Activated naive CD4-positive, alpha-beta T cell treated with anti-CD3 and anti-CD28 coated beads for 36 hours (primary cell): Measurements from ENCODE around the gene CCDC12. TPM values are rescaled to one million over a fixed set of nuclear protein-coding genes. Genes with fewer than 3 reads are reported as not detected.

ENCODE experiments used
- CTCF ChIA-PET: fragments of 350-600 bp; sonication (Branson Sonifier 250); formaldehyde crosslinking; loops from one replicate; lab custom pipeline; 2021; ENCODE audit warnings: antibody characterized with exemption; lab: Charles Lee
- DNase-seq: peaks from one replicate; pipeline ENCODE4 v3.0.0-alpha.2; 2020
- H3K27ac Mint-ChIP-seq: one replicate; pipeline ENCODE4 v1.8.0; 2021; ENCODE audit warnings: mild to moderate bottlenecking, mixed read lengths
- H3K27me3 Mint-ChIP-seq: one replicate; pipeline ENCODE4 v1.8.0; 2021; ENCODE audit warnings: low read depth, mixed read lengths
- H3K36me3 Mint-ChIP-seq: one replicate; pipeline ENCODE4 v1.8.0; 2021; ENCODE audit warnings: low read depth, mixed read lengths
- H3K4me1 Mint-ChIP-seq: one replicate; pipeline ENCODE4 v1.8.0; 2021; ENCODE audit warnings: low read depth, mixed read lengths
- H3K4me3 Mint-ChIP-seq: one replicate; pipeline ENCODE4 v1.8.0; 2021; ENCODE audit warnings: mild to moderate bottlenecking, moderate library complexity, mixed read lengths
- H3K9me3 Mint-ChIP-seq: one replicate; pipeline ENCODE4 v1.8.0; 2021; ENCODE audit warnings: mixed read lengths
- intact Hi-C: fragments of 100-400 bp; cut with micrococcal nuclease; formaldehyde crosslinking; loops from one replicate; pipeline ENCODE4 v1.15.1; 2023
- total RNA-seq, 2 experiments: library from RNA; stranded (reverse); gene quantifications; one replicate each; pipeline ENCODE4 v1.2.3, GENCODE V29; 2021

Gene CCDC12
- total RNA-seq, 2 experiments from 2014 or later = 37.6 to 43.0 TPM

DNA sequence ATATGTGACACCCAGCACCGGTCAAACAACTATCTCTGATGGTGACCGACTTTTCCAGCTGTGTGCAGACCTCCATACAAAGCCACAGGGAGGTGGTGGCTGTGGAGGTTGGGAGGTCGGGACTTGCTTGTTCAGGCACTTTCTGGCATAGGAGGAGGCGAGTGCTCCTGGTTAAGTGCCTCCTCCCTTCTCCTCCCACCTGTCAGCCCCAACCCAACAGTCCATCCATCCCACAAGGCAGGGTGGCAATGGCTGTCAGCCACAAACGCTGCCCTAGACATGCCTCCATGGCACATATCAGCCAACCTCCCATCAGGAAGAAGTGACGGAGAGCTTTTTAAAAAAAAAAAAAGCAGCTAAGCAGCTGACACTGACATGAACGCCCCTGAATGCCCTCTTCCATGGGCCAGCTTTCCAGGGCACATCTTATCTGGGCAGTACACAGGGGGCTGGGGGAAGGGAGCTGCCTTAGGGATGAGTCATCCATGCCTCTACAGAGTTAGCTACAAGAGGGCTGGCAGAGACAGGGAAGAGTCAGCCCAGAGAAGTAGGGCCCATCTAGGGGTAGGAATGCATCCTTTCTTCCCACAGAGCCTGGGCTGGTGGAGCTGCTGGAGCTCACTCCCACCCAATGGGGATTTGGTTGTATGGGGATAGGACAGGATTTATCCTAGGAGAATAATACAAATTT lies 41.2 kb downstream of the CCDC12 start:
- H3K27me3 Mint-ChIP-seq = no peaks in the 10 kb centered on the region
- CTCF ChIA-PET = interaction anchor here (1.4 to 2.0 kb wide), 2 partner anchors 12 to 62 kb away, joined by 3 to 7 read pairs; no protein-coding TSS in a partner anchor
- no peak for DNase-seq
- no peak overlapping the region for H3K4me3 Mint-ChIP-seq
- intact Hi-C loops = no loop called here
- H3K36me3 Mint-ChIP-seq = peaks cover 13% of the 10 kb centered on the region
- no peaks in the 10 kb centered on the region for H3K9me3 Mint-ChIP-seq
- H3K4me1 Mint-ChIP-seq = peaks cover 53% of the 10 kb centered on the region
- no peak overlapping the region for H3K27ac Mint-ChIP-seq

DNA sequence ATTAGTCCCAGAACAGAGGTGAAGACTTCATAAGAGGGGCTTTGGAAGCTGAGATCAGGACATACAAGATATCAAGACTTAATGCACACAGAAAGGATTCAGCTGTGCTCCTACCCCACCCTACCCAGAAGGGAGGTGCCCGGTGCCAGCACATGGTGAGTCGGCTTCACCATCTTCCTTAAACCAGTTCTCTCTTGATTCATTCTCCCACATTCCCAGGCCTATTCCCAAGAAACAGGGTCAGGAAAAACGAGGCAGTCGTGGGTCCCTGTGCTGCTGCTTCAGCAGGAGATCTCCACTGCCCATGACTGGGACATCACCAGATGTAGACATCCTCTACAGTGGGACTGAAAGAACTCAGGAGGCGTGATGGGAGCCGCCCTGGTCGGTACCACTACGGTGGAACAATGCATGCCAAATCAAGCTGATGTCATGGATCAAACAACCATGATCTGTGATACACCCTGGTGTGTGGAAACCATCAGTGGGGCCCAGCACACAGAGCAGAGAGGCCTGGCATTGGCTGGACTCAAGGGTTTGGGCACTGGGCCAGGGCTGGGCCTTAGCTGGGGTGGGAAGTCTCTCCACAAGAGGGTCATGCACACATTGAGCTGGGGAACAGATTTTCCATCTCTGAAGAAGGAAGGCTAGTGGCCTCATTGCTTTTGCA lies 41.9 kb downstream of the CCDC12 start:
- intact Hi-C loops = no loop called here
- no peak overlapping the region for H3K4me3 Mint-ChIP-seq
- no peaks in the 10 kb centered on the region for H3K27me3 Mint-ChIP-seq
- DNase-seq = no peak
- H3K9me3 Mint-ChIP-seq = no peaks in the 10 kb centered on the region
- H3K27ac Mint-ChIP-seq = no peak overlapping the region
- CTCF ChIA-PET = interaction anchor here (1.4 to 2.0 kb wide), 2 partner anchors 11 to 13 kb away, joined by 4 to 7 read pairs; no protein-coding TSS in a partner anchor
- H3K4me1 Mint-ChIP-seq = peaks cover 55% of the 10 kb centered on the region
- H3K36me3 Mint-ChIP-seq = peaks cover 13% of the 10 kb centered on the region

DNA sequence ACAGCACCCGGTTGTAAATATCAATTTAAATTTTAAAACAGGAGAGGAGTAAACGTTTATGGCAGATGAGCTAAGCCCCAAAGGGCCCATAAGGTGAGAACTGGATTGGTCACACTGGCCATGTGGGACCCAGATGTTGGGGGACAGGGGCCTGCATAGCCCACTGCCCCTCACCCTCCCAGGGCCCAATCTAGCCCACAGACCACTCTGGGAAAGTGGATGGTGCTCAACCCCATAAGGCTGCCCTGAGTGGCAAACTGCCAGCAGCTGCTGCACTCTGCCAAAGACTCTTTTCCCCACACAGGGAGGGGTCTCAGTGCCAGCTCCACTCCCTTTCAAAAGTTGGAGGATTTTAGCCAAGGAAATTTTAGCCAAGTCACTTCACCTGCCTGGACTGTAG lies 42.5 kb downstream of the CCDC12 start:
- intact Hi-C loops = no loop called here
- no peak overlapping the region for H3K27ac Mint-ChIP-seq
- no peak overlapping the region for H3K4me3 Mint-ChIP-seq
- H3K4me1 Mint-ChIP-seq = peaks cover 58% of the 10 kb centered on the region
- DNase-seq = no peak
- peaks cover 13% of the 10 kb centered on the region for H3K36me3 Mint-ChIP-seq
- CTCF ChIA-PET = interaction anchor here (0.7 to 2.0 kb wide), 4 partner anchors 10 to 64 kb away, joined by 3 to 7 read pairs (median 4); no protein-coding TSS in a partner anchor
- H3K9me3 Mint-ChIP-seq = no peaks in the 10 kb centered on the region
- H3K27me3 Mint-ChIP-seq = no peaks in the 10 kb centered on the region

DNA sequence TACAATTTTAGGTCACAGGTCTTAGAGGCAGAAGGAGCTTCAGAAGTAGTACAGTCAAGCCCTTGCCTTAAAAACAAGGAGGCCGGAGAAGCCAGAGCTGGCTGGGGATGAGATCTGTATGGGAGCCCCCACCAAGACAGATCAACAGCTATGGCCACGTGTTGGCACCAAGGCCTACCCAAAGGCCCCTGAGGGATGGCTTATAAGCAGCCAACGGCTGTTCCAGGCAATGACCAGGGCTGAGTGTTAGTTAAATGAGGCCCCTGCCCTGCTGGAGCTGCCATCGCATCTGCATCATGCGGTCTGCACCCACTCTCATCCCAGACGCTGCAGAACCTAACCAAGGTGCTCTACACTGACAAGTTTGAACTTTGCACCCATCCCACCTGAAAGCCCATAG lies 43.3 kb downstream of the CCDC12 start:
- CTCF ChIA-PET = interaction anchor here (0.7 to 1.2 kb wide), 2 partner anchors 26 to 65 kb away, joined by 3 to 4 read pairs; no protein-coding TSS in a partner anchor
- Mint-ChIP-seq H3K4me3 (no peak overlapping the region), H3K36me3 (peaks cover 14% of the 10 kb centered on the region), H3K4me1 (peaks cover 61% of the 10 kb centered on the region), H3K27me3 (no peaks in the 10 kb centered on the region), H3K27ac (no peak overlapping the region), H3K9me3 (no peaks in the 10 kb centered on the region)
- no peak for DNase-seq
- intact Hi-C loops = no loop called here

DNA sequence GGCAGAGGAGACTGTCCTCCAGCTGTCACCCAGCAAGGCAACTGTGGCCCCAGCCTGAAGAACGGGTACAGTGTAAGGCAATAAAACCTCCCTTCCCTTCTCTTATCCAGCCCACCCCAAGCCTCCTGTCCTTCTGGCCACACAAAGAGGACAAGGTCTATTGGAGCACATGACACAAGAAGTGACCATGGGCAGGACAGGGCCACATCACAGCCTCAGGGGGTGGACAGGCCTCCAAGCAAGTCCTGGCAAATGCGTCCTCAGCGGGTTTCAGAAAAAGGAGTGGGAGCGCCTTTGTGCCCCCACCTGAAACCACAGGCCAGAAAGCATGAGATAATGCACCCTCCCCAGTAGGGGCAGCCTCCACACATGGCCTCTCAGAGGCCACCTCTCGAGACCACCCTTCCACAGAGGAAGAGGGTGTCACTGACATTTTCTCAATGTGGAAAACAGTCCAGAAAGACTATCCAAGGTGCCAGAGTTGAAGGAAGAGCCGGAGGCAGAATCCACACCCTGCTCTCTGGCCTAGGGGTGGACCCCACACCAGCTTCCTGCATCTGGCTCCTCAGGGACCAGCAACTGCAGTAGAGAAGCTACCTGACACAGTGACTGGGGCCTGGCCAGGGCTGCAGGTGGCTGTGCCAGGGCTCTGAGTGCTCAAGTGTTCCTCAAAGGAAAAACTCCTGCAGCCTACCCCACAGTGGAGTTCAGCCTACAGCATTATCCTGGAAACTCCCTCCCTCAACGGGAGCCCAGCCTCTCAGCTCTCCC lies 43.9 kb downstream of the CCDC12 start:
- no peak for DNase-seq
- intact Hi-C loops = no loop called here
- Mint-ChIP-seq H3K27ac (peak overlapping the region; percentile 34), H3K36me3 (peaks cover 13% of the 10 kb centered on the region), H3K9me3 (no peaks in the 10 kb centered on the region), H3K4me3 (no peak overlapping the region), H3K4me1 (peaks cover 65% of the 10 kb centered on the region), H3K27me3 (no peaks in the 10 kb centered on the region)
- CTCF ChIA-PET = interaction anchor here (1.2 kb wide), 1 partner anchor 65 kb away, joined by 4 read pairs; no protein-coding TSS in a partner anchor

DNA sequence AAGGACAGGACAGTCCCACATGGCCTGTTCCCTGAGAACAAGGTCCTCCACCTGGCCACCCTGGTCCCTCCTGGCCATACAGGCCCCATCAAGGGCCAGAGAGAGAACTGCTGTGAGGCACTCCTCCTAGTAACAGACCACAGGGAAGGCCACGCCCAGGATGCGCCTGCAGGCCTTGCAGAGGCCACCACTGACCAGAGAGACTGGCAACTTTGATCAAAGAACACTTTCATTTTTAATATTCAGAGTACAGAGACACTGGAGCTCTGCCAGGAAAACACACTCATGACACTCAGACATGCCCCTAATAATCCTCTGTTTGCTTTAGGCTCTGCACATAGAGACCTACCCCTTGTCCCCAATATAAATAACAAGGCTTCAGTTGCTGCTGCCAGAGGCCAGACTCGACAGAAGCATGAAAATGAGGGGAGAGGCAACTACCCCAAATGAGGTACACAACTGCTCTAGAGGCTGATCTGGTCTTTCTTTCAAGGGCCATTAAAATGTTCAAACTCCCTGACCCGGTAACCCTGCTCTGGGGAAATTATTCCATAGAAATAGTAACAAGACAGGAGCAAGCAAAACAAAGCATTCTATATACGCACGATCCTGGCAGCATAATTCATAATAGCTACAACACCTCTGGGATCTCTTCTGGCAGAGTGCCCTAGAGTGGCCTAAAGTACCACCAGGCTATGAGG lies 44.8 kb downstream of the CCDC12 start:
- CTCF ChIA-PET = no interaction called here
- intact Hi-C loops = no loop called here
- no peak for DNase-seq
- H3K4me3 Mint-ChIP-seq = no peak overlapping the region
- H3K4me1 Mint-ChIP-seq = peaks cover 72% of the 10 kb centered on the region
- H3K9me3 Mint-ChIP-seq = no peaks in the 10 kb centered on the region
- H3K27me3 Mint-ChIP-seq = no peaks in the 10 kb centered on the region
- H3K36me3 Mint-ChIP-seq = peaks cover 12% of the 10 kb centered on the region
- H3K27ac Mint-ChIP-seq = peak overlapping the region; percentile 34

DNA sequence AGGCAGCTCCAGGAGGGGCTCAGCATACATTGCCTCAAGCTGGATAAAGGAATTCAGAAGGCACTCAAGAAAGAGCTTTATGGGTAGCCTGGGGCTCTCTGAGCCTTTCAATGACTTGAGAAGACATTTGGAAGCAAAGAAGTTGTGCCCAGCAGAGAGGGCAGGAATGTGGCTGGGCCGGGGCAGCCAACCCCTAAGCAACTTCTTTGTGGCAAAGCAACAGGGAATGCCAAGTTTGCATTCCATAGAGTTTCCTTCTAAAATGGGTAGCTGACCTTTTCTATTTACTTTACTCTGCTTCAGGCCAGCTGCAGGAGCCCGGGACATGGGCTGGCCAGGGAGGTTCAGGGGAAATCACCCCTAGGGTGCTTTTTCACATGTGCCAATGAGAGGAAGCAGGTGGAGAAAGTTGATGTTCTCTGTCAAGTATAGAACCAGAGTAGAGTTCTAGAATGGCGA lies 45.6 kb downstream of the CCDC12 start:
- Mint-ChIP-seq H3K4me1 (peaks cover 70% of the 10 kb centered on the region), H3K27ac (peak overlapping the region; percentile 34), H3K27me3 (no peaks in the 10 kb centered on the region), H3K36me3 (peaks cover 12% of the 10 kb centered on the region), H3K9me3 (no peaks in the 10 kb centered on the region), H3K4me3 (no peak overlapping the region)
- DNase-seq = no peak
- intact Hi-C loops = no loop called here
- CTCF ChIA-PET = interaction anchor here (0.8 to 0.9 kb wide), 2 partner anchors 10 to 67 kb away, joined by 3 read pairs; no protein-coding TSS in a partner anchor

DNA sequence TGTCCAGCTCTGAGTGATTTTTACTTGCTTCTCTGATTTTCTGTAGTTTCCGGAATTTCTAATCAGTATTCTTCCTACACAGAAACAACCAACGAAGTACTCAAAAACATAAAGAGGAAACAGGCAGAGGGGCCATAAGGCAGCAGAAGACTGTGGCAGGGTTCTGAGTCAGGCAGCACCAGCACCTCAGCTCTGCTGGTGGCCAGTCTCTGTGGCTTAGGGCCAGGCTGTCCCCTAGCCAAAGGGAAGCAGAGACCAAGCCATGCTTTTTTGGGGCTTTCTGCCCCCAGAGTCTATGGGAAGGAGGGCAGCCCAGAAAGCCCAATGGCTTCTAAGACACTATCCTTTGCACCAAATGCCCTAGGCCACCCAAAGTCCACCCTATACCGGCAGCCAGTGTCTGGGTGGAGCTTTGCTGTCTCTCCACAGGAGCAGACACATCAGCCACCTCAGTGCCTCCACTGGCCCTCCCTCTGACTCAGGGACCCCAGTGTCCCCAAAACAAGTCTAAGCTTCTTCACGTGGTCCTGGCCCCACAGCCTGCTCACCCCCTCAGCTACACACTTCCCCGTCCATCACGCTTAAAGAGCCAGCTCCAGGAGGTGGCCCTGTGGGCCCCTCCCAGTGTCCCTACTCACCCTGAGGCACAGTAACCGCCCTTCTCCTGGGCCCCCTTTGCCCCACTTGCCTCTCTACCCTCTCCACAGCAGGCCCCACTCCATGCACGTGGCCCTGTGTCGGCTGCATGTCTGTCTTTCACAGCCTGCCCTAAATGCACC lies 46.2 kb downstream of the CCDC12 start:
- DNase-seq = no peak
- Mint-ChIP-seq H3K27ac (peak overlapping the region; percentile 34), H3K9me3 (no peaks in the 10 kb centered on the region), H3K27me3 (no peaks in the 10 kb centered on the region), H3K4me3 (no peak overlapping the region), H3K36me3 (peaks cover 15% of the 10 kb centered on the region), H3K4me1 (peaks cover 66% of the 10 kb centered on the region)
- intact Hi-C loops = no loop called here
- CTCF ChIA-PET = interaction anchor here (0.8 to 0.9 kb wide), 2 partner anchors 11 to 68 kb away, joined by 3 read pairs; no protein-coding TSS in a partner anchor

DNA sequence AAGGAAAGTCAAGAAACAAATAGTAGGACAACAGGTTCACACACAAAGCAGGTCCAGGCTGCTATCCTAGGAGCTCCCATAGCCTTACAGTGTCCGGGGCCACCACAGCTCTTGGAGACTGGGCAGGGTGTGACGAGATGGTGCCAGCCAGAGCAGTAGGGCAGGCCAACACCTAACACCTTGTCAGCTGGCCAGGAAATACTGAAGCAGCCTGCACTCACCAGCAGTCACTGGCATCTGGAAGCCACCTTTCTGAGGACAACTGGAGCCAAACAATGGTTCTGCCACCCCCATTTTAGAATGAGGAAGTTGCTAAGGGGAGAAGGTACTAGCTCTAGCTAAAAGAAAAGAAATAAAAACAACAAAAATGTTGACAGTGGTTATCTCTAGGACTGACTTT lies 47.2 kb downstream of the CCDC12 start:
- intact Hi-C loops = loop anchor here (5.0 kb wide), 1 partner anchor 393 kb away; no protein-coding TSS in a partner anchor
- DNase-seq = no peak
- Mint-ChIP-seq H3K4me1 (peaks cover 61% of the 10 kb centered on the region), H3K27ac (no peak overlapping the region), H3K9me3 (no peaks in the 10 kb centered on the region), H3K36me3 (peaks cover 15% of the 10 kb centered on the region), H3K4me3 (no peak overlapping the region), H3K27me3 (no peaks in the 10 kb centered on the region)
- CTCF ChIA-PET = no interaction called here

DNA sequence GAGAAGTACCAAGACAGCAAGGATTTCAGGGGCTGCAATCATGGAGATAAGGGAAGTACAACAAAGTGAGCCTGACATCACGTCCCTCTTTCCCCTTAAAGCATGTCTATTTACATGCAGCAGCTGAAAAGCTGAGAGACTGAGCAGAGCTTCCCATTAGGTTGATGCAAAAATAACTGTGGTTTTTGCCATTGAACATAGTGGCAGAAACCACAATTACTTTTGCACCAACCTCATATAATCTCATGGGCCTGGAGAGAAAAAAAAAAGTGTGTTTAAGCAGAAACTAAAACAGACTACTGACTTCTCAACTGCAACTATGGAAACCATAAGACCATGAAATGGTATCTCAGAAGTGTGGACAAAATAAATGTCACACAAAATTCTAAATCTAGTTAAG lies 48.3 kb downstream of the CCDC12 start:
- H3K27me3 Mint-ChIP-seq = no peaks in the 10 kb centered on the region
- DNase-seq = no peak
- intact Hi-C loops = loop anchor here (5.0 kb wide), 1 partner anchor 394 kb away; no protein-coding TSS in a partner anchor
- H3K4me3 Mint-ChIP-seq = no peak overlapping the region
- no peak overlapping the region for H3K27ac Mint-ChIP-seq
- H3K9me3 Mint-ChIP-seq = no peaks in the 10 kb centered on the region
- peaks cover 17% of the 10 kb centered on the region for H3K36me3 Mint-ChIP-seq
- H3K4me1 Mint-ChIP-seq = peaks cover 58% of the 10 kb centered on the region
- CTCF ChIA-PET = interaction anchor here (0.6 to 1.0 kb wide), 3 partner anchors 70 to 433 kb away, joined by 3 to 4 read pairs (median 3); no protein-coding TSS in a partner anchor

DNA sequence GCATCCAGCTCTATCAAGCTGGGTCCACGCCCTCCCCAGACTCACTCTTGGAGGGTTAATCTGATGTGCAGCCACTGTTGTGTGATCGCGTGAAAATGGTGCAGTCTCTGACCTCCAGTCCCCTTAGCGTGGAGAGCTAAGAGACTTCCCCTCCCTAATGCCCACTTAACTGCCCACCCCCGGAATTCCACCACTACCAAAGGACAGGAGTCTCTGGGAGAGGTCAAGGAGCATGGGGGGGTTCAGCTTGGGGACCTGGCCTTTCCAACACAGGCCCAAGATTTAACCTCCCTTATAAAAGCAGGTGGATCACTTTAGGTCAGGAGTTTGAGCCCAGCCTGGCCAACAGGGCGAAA lies 48.8 kb downstream of the CCDC12 start:
- no peaks in the 10 kb centered on the region for H3K27me3 Mint-ChIP-seq
- H3K4me3 Mint-ChIP-seq = no peak overlapping the region
- H3K4me1 Mint-ChIP-seq = peaks cover 55% of the 10 kb centered on the region
- no peaks in the 10 kb centered on the region for H3K9me3 Mint-ChIP-seq
- DNase-seq = no peak
- intact Hi-C loops = loop anchor here (5.0 kb wide), 1 partner anchor 395 kb away; no protein-coding TSS in a partner anchor
- CTCF ChIA-PET = interaction anchor here (0.6 to 1.0 kb wide), 3 partner anchors 70 to 432 kb away, joined by 3 to 4 read pairs (median 3); no protein-coding TSS in a partner anchor
- no peak overlapping the region for H3K27ac Mint-ChIP-seq
- peaks cover 19% of the 10 kb centered on the region for H3K36me3 Mint-ChIP-seq
